ENCODE measurements around the gene GABRR3.

The GABRR3 gene

GRCh38 chr3:97954228-97954827 lies 80.8 kb downstream of the GABRR3 start:
- no peak for DNase-seq (ENCODE audit: low read depth)

- no peak for DNase-seq (ENCODE audit: low read depth)
Observed at GRCh38 chr3:97952872-97953271, 82.2 kb downstream of the GABRR3 start.

DNA sequence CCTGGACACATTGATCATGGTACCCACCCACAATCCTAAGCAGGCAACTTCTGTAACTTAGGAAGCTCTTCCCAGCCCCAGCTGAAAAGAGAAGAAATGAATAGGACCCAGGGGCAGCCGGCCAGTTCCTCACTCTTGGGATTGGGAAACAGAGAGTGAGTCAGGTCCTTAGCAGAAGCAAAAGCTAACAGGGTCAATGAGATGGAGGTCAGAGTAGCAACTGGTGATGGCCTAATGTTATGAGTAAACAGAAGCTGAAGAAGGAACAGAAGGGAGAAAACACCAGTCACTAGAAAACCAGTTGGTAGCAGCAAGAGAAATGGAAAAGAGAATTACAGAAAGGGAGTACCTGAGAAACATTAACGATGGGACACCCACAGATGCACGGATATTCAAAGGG lies 82.8 kb downstream of the GABRR3 start:
- no peak for DNase-seq (ENCODE audit: low read depth)

GRCh38 chr3:97950360-97950759 lies 84.8 kb downstream of the GABRR3 start:
- no peak for DNase-seq (ENCODE audit: low read depth)

DNA sequence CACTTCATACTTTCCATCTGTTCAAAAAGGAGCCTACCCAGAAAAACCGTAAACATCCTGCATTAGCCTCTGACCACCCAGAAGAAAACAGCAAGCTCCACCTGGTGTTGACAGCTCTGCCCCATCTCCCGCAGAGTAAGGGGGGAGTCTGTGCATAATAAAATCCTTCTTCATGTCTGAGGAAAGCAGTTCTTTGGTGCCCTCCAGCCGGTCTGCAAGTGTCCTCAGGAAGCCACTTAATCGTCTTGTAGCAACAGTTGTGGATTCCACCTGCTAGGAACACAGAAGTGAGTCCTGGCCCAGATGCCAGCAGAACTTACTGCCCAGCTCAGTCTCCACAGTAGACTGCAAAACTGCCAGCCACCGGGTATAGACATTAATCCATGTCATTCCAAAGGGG lies 85.4 kb downstream of the GABRR3 start:
- DNase-seq (ENCODE audit: low read depth), result no peak

GRCh38 chr3:97949110-97949485 lies 86.0 kb downstream of the GABRR3 start:
- DNase-seq (ENCODE audit: low read depth), result no peak

DNA sequence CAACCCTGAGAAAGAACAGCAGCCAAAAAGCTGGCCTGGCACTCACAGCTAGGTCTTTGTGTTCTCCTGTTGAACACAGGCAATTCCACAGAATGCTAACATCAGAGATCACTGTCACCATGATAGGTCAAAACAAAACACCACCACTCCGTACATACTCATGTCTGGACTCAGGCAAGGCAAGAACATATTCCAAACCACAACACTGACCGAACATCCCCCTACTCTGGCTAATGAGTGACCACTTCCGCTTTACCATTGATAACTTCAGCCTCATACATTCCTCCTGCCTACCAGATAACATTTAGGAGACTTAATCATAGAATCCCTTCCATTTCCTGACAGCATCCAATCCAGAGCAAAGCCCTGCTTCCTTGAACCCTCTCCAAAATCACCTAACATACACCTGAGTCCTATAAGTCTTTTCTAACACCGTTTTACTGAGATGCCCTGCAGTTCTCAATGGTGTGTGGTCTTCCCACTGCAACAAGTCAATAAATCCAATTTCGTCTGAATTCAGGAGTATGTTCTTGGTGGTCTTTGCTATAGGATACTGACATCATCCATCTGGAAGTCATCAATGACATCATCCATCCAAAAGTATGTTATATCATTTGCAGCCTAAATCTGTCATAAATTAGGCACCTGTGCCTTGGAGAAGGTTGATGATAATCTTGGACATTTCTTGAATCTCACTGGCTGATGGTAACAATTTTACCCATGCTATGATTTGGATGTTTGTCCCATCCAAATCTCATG lies 86.6 kb downstream of the GABRR3 start:
- no peak for DNase-seq (ENCODE audit: low read depth)

- DNase-seq (ENCODE audit: low read depth), result no peak
Observed at GRCh38 chr3:97942801-97943546, 92.1 kb downstream of the GABRR3 start.

- no peak for DNase-seq (ENCODE audit: low read depth)
Observed at GRCh38 chr3:97940034-97940433, 95.1 kb downstream of the GABRR3 start.

DNA sequence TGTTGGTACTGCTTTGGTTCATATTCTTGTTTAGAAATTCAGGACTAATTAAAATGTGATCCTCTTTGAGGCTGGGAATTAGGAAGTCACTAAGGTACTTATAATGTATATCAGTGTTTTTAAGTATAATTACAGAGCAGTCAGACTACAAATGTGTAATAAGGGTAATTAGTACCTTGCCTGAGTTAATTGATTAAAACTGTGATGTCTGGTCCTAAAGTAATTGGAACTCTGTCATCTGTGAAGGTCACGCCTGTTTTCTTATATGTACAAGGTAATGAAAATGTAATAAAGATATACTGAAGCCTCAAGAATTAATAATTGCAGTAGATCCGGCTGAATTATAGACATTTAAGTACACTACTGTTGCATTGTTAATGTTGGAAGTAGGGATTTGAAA lies 95.7 kb downstream of the GABRR3 start:
- DNase-seq (ENCODE audit: low read depth), result no peak

- DNase-seq (ENCODE audit: low read depth), result no peak
Observed at GRCh38 chr3:97938444-97938843, 96.7 kb downstream of the GABRR3 start.

- no peak for DNase-seq (ENCODE audit: low read depth)
Observed at GRCh38 chr3:97937205-97937604, 97.9 kb downstream of the GABRR3 start.

GRCh38 chr3:97935842-97936241 lies 99.3 kb downstream of the GABRR3 start:
- no peak for DNase-seq (ENCODE audit: low read depth)

All from HS-27A (cell line).